Stimulated activated CD8-positive, alpha-beta memory T cell treated with anti-CD3 and anti-CD28 coated beads, Interleukin-7, amount 100 ng/mL, for 1 hour (primary cell): Measurements from ENCODE around the gene GREB1.
A peak's percentile ranks its signal among the peaks of the same experiment; 100 is the strongest.

Source experiments
- DNase-seq, 2 donors: peaks; one replicate each; pipeline ENCODE4 v3.0.0-alpha.2; 2020; ENCODE audit warnings: low read depth in 2 of 2

Gene GREB1

DNA sequence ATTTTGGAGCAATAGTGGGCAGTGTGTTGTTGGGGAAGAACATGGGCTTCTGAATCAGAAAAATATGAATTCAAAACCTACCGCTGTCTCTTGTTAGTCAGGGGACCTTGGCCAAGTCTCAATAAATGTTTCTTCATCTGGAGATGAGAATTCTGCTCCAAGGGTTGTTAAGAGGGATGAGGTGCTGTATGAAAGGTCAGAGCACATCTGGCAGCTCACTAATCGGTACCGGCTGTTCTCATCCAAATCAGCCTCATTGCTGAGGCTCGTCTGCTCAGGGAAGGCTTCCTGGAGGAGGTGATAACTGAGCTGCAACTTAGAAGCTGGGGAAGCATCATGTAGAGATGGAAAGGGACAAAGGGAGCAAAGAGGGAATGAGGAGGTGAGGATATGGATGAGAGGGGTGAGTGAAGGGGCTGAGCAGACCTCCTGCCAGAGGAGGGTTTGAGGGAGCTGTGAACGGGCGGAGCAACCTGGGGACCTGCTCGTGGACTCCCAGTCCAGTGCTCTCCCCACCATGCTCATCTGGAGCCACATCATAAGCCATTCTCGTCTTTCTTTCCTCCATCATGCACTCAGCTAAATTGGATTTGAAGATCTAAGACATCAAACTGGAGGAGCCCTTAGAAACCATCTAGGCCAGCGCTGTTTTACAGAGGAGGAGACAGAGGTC lies 47.4 kb downstream of the GREB1 start:
- DNase-seq = no peak

DNA sequence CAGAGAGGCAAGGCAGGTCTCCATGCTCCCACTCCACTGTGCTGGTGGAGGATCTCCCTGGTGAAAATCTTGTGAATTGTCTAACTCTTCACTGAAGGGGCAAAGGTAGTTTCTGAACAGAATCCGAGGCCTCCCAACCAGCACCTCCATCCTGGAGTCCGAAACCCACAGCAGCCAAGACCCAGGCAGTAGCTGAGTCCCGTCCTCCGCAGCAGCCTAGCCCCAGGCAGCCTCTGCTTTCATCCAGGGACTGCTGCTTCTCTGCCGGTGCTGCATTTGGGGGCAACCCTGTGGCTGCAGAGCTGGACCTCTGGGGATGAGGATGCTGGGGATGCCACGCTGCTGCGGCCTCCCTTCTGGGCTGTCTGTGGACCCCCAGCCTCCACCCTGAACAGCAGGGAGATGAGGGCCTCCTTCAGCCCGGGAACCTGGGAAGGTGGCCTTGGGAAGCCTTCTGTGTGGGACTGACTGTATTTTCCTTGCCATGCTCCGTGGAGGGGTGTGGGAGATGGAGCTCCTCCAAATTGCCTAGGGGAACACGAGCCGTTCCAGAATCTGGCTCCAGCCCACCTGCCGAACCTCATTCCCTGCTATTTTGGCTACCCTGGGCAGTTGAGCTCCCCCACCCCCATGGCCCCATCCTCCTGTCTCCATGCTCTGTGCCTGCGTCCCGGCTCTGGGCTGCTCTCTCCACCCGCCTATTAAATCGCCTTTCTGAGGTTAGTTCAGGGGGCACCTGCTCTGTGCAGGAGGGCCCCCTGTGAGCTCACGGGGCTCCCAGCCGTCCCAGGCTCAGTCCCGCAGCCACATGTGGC lies 48.2 kb downstream of the GREB1 start:
- DNase-seq = no peak

- DNase-seq = no peak
These were observed 48.7 kb downstream of the GREB1 start for GRCh38 chr2:11582612-11582861.

GRCh38 chr2:11582862-11583752 lies 49.3 kb downstream of the GREB1 start:
- DNase-seq = peak; percentile 10 to 21

GRCh38 chr2:11583840-11584524 lies 50.1 kb downstream of the GREB1 start:
- DNase-seq = peak; percentile 23 to 29

- no peak for DNase-seq
These were observed 50.7 kb downstream of the GREB1 start for GRCh38 chr2:11584525-11585056.

DNA sequence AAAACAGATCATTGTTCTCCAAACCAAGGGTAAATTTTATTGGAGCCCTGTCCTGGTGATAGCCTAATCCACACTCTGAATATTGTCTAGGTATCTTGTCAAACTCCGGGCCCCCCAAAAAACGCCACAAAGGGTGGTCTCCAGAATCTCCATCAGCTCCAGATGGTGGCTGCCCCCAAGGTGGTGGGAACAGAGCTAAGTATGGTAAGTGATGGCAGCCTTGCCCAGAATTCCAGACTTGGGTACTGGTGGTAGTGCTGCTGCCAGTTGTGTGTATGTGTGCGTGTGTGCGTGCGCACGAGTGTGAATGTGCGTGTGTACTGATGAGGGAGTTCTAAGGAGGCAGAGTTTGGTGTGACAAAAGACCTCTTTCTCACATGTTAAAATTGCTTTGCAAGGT lies 51.2 kb downstream of the GREB1 start:
- no peak for DNase-seq

- DNase-seq = no peak
These were observed 54.6 kb downstream of the GREB1 start for GRCh38 chr2:11588228-11589110.

DNA sequence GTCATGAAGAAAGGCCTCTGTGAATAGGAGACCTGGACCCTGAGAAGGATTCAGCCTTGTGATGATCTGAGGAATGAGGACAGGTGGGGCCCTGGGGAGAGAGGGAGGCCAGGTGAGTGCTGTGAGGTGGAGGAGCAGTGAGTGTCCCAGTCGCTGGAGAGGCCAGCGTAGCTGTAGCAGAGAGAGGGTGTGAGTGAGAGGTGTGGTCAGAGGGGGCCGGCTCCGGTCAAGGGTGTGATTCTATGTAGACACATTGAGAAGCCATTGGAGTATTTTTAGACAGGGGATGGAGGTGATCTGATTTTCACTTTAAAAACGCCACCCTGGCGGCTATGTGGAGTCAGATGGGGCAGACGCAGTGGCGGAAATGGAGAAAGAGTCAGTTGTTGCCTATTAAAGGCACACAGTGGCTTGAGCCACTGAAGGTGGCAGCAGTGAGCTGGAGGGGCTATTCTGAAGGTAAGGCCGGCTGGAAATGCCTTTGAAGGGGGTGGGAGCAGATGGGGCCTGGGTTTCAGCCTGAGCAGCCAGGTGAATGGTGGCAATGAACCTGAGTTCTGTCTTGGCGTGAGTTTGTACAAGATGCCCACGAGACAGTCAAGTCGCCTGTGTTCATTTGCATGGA lies 55.6 kb downstream of the GREB1 start:
- DNase-seq = no peak

DNA sequence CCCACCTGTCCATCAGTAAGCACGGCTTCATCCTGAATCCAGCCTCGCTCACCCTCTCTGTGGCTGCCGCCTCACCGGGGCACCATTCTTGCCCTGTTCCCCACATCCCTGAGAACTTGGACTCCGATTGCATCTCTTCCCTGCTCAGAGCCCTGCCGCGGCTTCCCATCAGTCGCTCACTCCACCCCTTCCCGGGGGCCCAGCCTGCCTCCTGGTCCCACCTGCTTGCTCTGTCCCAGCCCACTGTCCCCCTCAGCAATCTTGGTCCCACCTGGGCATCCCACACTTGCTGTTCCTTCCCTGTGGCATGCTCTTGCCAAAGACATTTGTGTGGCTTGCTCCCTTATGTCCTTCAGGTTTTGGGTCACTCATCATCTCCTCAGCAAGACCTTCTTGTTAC lies 56.3 kb downstream of the GREB1 start:
- no peak for DNase-seq

GRCh38 chr2:11591091-11591490 lies 57.2 kb downstream of the GREB1 start:
- no peak for DNase-seq

DNA sequence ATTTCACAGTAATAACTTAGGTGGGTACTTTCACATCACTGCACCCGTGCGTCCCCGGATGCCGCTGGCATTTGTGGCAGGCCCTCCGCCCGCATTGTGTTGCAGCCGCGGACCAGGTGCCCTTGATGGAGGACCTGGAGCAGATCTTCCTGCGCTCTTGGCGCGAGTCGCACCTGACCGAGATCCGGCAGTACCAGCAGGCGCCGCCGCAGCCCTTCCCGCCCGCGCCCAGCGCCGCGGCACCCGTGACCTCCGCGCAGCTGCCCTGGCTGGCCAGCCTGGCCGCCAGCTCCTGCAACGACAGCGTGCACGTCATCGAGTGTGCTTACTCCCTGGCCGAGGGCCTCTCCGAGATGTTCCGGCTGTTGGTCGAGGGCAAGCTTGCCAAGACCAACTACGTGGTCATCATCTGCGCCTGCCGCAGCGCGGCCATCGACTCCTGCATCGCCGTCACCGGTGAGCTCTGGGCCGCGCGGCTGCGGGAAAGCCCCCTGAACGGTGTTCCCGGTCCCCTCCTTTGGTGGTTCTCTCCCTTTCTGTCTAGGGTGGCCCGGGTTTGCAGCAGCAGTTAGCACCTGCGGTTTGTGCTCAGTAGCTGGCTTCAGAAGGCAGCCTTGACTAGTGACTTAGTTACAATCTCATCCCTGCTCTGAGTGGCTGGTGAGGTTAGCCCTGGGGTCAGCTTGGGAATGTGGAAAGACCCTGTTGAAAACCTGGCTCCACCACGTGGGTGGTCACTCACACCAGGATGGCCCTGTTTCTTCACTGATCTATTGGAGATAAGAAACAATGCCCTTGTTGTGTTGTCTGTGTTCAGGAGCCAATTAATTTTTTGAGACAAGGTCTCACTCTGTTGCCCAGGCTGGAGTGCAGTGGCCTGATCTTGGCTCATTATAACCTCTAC lies 59.1 kb downstream of the GREB1 start:
- no peak for DNase-seq

- DNase-seq = no peak
These were observed 63.0 kb downstream of the GREB1 start for GRCh38 chr2:11596801-11597200.

- DNase-seq = no peak
These were observed 63.8 kb downstream of the GREB1 start for GRCh38 chr2:11597538-11598225.

DNA sequence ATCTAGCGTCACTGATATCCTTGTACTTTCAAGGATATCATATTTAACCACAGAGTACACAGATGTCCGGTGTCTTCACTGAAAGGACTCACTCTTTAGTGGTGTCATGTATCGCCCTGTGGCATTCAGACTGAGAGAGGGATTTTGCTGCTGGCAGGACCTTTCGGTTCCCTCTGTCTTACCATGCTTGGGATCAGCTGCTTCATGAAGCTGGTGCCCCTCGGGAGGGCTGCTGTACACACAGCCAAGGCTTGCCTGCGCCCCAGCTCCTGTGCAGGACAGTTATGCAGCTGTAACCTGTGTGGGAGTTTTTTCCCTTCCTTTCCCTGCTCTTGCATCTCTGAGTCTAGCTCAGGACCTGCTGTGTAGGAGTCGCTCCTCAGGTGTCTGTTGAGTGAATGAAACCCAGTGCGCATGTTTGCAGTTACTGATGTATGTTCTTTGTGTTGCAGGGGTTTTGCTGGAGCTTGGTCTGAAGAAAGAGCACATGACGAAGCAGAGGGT lies 64.4 kb downstream of the GREB1 start:
- DNase-seq = no peak

- no peak for DNase-seq
These were observed 68.8 kb downstream of the GREB1 start for GRCh38 chr2:11602563-11603204.

- no peak for DNase-seq
These were observed 76.9 kb downstream of the GREB1 start for GRCh38 chr2:11610624-11611242.
